H1 (cell line): ENCODE data around the gene NAP1L3.

Experiments used
- CTCF ChIP-seq, 3 experiments: IDR thresholded peaks; 1 replicate in 2 of 3; 2 replicates in 1 of 3; pipeline versions ENCODE4 v1.5.1 to v1.6.1; 2011; ENCODE audit warnings: low read length in 3 of 3, mild to moderate bottlenecking in 3 of 3, inconsistent platforms in 2 of 3, low read depth in 1 of 3, moderate library complexity in 1 of 3; ENCODE audit not compliant: insufficient read depth in 1 of 3; ENCODE audit errors: control extremely low read depth in 1 of 3
- JUND ChIP-seq: IDR thresholded peaks from 2 replicates; pipeline ENCODE4 v1.6.1; 2011; ENCODE audit warnings: mild to moderate bottlenecking, improper control_type of control experiment, low read length
- MAX ChIP-seq: IDR thresholded peaks from 2 replicates; pipeline ENCODE4 v1.6.1; 2012; ENCODE audit warnings: inconsistent platforms
- NANOG ChIP-seq: IDR thresholded peaks from 2 replicates; pipeline ENCODE4 v1.6.1; 2011; ENCODE audit warnings: low read length, low read depth, mild to moderate bottlenecking, inconsistent platforms; ENCODE audit not compliant: insufficient read depth, poor library complexity, severe bottlenecking
- POLR2A ChIP-seq, 2 experiments: IDR thresholded peaks; 1 replicate in 1 of 2; 2 replicates in 1 of 2; pipeline ENCODE4 v1.6.1; 2011; ENCODE audit warnings: low read depth in 2 of 2, low read length in 2 of 2, mild to moderate bottlenecking in 2 of 2; ENCODE audit errors: control extremely low read depth in 1 of 2
- POLR2AphosphoS5 ChIP-seq: IDR thresholded peaks from 2 replicates; pipeline ENCODE4 v1.6.1; 2011; ENCODE audit warnings: low read depth, low read length
- RFX5 ChIP-seq: IDR thresholded peaks from 2 replicates; pipeline ENCODE4 v1.6.1; 2011; ENCODE audit warnings: low read depth, low read length, improper control_type of control experiment, borderline replicate concordance
- ZNF274 ChIP-seq: IDR thresholded peaks from 2 replicates; pipeline ENCODE4 v1.7.0; 2012; ENCODE audit warnings: low read length, borderline replicate concordance; ENCODE audit errors: extremely low read depth

- no peak for TF ChIP-seq ZNF274
- no peak for TF ChIP-seq POLR2AphosphoS5
- TF ChIP-seq NANOG = no peak
- no peak for TF ChIP-seq RFX5
- TF ChIP-seq JUND = no peak
- no peak for TF ChIP-seq POLR2A (IDR thresholded peaks at IDR 0.05; ENCODE audit: control extremely low read depth in 1 of 2, low read depth in 2 of 2, low read length in 2 of 2)
- TF ChIP-seq MAX = no peak
- TF ChIP-seq CTCF (IDR thresholded peaks at IDR 0.05; ENCODE audit: control extremely low read depth in 1 of 3, insufficient read depth in 1 of 3, low read depth in 1 of 3, low read length in 3 of 3) = no peak
Measured at GRCh38 chrX:93660575-93660974, 12.8 kb downstream of the NAP1L3 start.
